Measurements from ENCODE around the gene ZCCHC14.
"Not testable (repeated sequence)": the region's sequence is repeated elsewhere in the genome, so short reads cannot be mapped to it uniquely, and the experiment has no call there.

Gene ZCCHC14

GRCh38 chr16:87382023-87382785 is 110.6 kb downstream of the ZCCHC14 start:
- no peak for DNase-seq (ENCODE audit: low spot score)

DNA sequence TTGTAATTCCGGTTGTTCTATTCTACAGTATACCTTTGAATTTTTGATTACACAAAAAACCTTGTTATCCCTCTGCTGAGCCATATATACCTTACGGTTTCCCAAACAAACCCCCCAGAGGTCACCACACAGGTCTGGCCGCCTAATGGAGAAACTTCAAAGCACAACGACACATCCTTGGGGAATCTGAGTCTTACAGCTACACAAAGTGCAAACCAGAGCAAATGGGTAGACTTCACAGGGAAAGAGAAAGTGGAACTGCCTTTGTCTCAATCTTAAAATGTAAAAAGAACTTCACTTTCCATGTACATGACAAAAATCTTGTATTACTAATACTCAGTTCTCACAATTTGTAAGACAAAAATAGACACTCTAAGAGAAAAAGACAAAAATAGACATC is 111.9 kb downstream of the ZCCHC14 start:
- no peak for DNase-seq (ENCODE audit: low spot score)

- DNase-seq (ENCODE audit: low spot score), result no peak
Measured at GRCh38 chr16:87380403-87380802, 112.4 kb downstream of the ZCCHC14 start.

DNA sequence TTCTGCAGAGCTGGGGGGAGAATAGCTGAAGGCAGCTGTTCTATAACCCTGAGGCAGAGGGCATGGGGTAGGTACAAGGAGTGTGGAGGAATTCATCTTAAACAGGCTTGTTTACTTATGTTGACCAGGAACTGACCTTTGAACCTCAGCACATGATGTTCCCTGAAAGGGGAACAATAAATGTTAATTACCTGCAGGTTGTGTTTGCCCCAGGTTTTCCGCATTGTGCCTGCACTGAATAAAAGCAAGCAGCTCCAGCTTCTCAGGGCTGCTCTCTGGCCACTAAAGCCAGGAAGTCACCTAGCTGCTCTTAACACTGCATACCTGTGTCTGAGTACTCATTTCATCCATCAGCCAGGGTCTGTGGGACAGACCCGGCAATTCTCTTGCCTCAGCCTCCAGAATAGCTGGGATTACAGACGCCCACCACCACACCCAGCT is 113.5 kb downstream of the ZCCHC14 start:
- not testable (repeated sequence) for DNase-seq (ENCODE audit: low spot score)

- no peak for DNase-seq (ENCODE audit: low spot score)
Measured at GRCh38 chr16:87376660-87377059, 116.2 kb downstream of the ZCCHC14 start.

- no peak for DNase-seq (ENCODE audit: low spot score)
Measured at GRCh38 chr16:87375426-87376135, 117.2 kb downstream of the ZCCHC14 start.

DNA sequence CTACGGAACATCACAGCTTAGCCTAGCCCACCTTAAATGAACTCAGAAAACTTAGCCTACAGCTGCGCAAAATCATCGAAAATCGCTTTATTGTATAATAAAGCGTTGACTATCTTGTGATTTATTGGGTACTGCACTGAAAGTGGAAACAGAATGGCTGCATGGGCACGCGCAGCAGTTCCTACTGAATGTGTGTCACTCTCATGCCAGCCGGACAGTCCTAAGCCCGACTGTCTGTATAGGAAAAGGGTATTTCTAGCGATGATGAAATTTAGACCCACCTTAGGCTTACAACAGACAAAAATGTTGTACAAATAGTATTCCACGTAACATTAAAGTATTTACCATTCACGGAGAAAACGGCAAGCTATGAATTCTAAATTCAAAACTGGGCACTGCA is 118.5 kb downstream of the ZCCHC14 start:
- DNase-seq (ENCODE audit: low spot score), result no peak

- DNase-seq (ENCODE audit: low spot score), result no peak
Measured at GRCh38 chr16:87372305-87372704, 120.5 kb downstream of the ZCCHC14 start.

GRCh38 chr16:87371261-87371866 is 121.5 kb downstream of the ZCCHC14 start:
- DNase-seq (ENCODE audit: low spot score), result no peak

- DNase-seq (ENCODE audit: low spot score), result no peak
Measured at GRCh38 chr16:87369796-87370719, 122.8 kb downstream of the ZCCHC14 start.

GRCh38 chr16:87369117-87369765 is 123.6 kb downstream of the ZCCHC14 start:
- no peak for DNase-seq (ENCODE audit: low spot score)

DNA sequence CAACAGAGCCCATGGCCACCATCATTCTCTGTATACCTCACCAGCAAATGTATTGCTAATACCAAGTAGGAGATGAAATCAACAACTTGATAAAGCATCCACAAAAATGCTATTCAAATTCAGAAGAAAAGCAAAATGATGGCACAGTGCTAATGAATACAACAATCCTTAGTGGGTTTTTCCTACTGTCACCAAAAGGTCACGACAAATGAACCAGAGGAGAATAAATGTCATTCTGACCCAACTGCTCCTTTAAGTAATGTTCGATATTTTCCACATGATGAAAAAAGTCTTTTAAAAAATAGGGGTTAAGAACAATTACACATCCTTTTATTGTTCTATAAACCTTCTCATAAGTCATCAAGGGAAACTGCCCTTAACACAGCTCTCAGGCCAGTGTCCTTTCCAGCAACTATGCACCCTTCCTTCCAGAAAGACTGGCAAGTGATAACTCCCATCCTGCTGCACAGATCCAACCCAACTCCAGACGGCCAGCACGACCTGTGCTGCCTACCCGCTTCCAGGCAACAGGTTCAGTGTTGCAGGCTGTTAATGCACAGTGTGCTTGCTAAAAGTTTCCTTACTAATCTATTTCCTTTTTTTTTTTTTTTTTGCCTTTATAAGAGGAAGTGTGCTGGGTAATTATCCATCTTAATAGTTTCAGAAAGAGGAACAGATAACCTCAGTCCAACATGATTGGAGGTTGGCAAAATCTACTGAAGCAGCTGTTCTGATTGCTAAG is 124.6 kb downstream of the ZCCHC14 start:
- DNase-seq (ENCODE audit: low spot score), result no peak

- DNase-seq (ENCODE audit: low spot score), result no peak
Measured at GRCh38 chr16:87367529-87367928, 125.3 kb downstream of the ZCCHC14 start.

GRCh38 chr16:87366930-87367329 is 125.9 kb downstream of the ZCCHC14 start:
- no peak for DNase-seq (ENCODE audit: low spot score)

GRCh38 chr16:87366288-87366687 is 126.5 kb downstream of the ZCCHC14 start:
- DNase-seq (ENCODE audit: low spot score), result no peak

- DNase-seq (ENCODE audit: low spot score), result no peak
Measured at GRCh38 chr16:87365021-87365713, 127.7 kb downstream of the ZCCHC14 start.

DNA sequence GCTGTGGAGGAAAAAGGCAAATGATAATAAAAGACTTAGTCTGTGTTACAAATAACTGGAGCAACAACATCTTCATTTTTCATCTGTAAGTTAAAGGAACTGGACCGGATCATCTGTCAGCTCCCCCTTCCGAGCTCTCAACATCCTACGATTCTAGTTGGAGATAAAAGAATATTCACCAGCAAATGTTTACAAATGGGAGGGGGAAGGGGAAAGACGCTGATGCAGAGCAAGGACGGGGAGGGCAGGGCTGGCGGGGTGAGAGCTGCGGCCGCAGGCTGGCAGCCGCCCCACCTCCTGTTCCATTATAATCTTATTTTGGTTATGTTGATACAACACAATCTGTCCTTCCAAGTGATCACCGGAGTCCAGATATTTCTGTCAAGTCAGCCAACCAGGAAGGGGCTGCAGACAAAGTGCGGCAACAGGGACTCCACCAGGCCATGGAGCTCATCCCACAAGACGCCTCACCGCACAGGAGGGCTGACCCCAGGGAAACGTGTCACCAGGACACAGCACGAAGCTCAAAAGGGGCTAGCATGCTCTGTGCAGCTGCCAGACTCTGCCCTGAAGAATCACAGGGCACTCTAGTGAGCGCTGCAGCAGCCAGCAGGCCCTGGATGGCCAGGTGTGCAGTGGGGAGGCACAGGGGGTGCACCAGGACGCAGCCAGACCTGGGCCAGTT is 128.9 kb downstream of the ZCCHC14 start:
- DNase-seq (ENCODE audit: low spot score), result no peak

- not testable (repeated sequence) for DNase-seq (ENCODE audit: low spot score)
Measured at GRCh38 chr16:87362828-87363559, 129.8 kb downstream of the ZCCHC14 start.
